Measurements from ENCODE around the gene NT5DC1.

DNA sequence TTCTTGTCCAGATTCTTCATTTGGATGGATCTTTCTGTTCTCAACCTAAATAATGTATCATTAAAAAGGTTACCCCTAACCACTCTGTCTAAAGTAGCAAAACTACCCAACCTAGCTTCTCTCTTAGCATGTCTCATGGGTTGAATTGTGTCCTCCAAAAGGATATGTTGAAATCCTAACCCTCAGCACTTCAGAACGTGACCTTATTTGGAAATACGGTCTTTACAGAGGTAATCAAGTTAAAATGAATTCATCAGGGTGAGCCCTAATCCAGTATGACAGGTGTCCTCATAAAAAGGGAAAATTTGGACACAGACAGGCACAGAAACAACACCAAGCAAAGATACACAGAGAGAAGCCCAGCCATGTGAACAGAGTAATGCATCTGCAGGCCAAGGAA is 33.9 kb upstream of the NT5DC1 start:
- TF ChIP-seq, protein P1, sequence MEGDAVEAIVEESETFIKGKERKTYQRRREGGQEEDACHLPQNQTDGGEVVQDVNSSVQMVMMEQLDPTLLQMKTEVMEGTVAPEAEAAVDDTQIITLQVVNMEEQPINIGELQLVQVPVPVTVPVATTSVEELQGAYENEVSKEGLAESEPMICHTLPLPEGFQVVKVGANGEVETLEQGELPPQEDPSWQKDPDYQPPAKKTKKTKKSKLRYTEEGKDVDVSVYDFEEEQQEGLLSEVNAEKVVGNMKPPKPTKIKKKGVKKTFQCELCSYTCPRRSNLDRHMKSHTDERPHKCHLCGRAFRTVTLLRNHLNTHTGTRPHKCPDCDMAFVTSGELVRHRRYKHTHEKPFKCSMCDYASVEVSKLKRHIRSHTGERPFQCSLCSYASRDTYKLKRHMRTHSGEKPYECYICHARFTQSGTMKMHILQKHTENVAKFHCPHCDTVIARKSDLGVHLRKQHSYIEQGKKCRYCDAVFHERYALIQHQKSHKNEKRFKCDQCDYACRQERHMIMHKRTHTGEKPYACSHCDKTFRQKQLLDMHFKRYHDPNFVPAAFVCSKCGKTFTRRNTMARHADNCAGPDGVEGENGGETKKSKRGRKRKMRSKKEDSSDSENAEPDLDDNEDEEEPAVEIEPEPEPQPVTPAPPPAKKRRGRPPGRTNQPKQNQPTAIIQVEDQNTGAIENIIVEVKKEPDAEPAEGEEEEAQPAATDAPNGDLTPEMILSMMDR (IDR thresholded peaks at IDR 0.05; ENCODE audit: insufficient read depth, low read depth, low read length): no peak
- no peak for TF ChIP-seq EZH2 (IDR thresholded peaks at IDR 0.05; ENCODE audit: insufficient read depth, low read length)

Data from astrocyte (in vitro differentiated cells and primary cell).